HG02981 (cell line): Measurements from ENCODE around the gene LGR4.
"Not testable (repeated sequence)": the region's sequence is repeated elsewhere in the genome, so short reads cannot be mapped to it uniquely, and the experiment has no call there.

ENCODE experiments used
- ATAC-seq: cut with Tn5 transposase; IDR thresholded peaks from one replicate; pipeline ENCODE4 v1.9.1; 2021; ENCODE audit warnings: mild to moderate bottlenecking, moderate library complexity; ENCODE audit not compliant: unreplicated experiment

Gene LGR4

DNA sequence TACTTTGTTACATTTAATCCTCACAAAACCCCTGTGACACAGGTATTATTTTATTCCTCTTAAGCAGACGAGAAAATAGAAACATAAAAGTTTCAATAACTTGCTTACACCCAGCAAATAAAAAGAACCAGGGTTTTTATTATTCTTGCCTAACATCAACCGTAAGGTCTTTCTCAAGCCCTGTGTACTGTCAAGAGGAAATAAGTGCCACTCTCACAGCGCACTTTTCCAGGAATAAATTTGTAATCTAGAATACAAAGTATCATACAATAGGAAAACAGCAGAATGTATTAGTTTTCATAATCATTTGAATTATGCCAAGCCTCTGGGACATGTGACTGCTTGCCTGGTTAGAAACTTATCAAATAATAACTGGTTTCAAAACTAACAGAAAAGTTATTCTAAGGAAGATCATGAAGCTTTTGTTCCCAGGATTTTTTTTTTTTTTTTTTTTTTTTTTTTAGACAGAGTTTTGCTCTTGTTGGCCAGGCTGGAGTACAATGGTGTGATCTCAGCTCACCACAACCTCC is 117.0 kb downstream of the LGR4 start:
- no peak for ATAC-seq

DNA sequence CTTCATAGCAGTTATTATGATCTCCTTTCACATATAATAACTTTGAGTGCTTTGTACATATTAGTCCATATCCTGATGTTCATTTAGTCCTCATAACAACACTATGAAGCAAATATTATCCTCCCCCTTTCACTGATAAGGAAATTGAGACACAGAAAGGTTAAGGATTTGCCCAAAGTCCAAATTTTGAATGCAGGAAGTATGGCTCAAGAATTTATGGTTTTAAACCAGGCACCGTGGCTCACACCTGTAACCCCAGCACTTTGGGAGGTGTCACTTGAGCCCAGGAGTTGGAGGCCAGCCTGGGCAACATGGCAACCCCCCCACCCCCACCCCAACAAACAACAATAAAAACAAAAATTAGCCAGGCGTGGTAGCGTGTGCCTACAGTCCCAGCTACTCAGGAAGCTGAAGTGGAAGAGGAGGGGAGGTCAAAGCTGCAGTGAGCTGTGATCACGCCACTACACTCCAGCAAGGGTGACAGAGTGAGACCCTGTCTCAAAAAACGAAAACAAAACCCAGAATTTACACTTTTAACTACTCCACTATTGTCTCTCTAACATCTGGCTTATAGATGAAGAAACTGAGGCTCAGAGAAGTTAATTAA is 118.1 kb downstream of the LGR4 start:
- no peak for ATAC-seq

GRCh38 chr11:27353593-27354358 is 118.8 kb downstream of the LGR4 start:
- no peak for ATAC-seq

DNA sequence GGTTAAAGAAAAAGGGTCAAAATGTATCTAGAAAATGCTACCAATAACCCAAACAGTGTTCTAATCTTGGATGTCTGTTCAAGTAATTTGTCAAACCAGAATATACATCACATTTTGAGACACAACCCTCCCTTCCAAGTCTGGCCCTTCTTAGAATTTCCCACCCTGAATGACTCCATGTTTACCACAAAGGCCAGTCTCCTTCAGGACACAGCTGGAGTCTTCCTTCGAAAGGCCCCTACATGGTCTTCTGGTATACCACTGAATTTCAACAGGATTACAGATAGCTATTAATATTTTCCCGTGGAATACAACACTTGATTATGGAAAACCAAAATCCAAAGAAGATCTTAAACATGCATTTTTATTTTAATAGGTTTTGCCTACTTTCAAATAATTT is 119.8 kb downstream of the LGR4 start:
- no peak for ATAC-seq

DNA sequence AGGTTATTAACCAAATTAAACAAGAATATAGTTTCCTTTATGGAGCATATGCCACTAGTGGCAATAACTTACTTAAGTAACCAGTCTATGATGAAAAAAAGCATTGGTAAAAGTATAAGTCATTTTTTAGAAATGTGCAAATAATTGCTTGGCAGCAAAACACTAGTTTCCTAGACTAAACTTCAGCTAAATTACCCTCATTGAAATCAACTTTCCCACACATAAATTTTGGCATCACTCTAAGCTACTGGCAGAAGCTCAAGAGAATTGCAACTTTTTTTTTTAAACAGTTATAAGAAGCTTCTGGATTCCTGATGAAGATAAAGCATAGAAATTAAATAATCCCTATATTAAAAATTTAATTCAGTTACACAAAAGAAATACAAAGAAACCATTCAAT is 122.1 kb downstream of the LGR4 start:
- no peak for ATAC-seq

DNA sequence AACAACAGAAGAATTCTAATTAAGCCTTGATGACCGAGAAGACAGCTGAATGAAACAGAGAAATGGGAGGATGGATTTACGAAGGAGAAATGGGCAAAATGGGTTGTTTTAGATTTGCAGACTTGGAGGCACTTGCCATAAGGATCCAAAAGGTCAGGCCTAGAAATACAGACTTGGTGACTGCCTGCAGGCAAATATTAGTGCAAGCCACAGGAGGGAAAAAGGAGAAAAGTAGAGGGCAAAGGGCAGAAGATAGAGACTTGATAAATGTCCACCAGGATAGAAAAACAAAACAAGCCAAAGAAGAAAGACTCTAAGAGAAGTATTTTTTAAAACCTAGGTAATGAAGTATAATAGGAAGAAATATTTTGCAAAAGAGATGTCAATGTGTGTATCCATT is 122.7 kb downstream of the LGR4 start:
- ATAC-seq: no peak

DNA sequence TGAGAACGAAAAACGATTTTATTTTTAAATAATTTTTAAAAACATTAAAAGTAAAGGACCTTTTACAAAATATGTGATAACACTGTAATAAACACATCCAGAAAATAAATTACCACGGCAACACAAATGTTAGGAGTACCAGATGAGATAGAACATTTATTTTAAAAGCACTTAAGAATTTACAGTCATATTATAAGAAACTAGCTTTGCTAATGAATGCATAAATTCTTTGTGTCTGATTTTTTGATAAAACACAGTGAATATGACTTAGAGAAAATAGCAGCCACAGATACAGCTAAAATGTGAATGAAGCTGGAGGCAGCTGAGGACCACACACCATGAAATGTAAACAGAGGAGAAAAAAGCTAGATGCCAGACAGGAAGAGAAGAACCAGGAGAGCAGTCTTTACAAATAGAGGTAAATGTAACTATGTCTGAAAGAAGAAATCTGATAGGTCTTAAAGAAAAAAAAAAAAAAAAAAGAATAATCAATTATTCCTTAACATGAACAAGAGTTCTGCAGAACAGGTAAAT is 124.2 kb downstream of the LGR4 start:
- no peak for ATAC-seq

- ATAC-seq: no peak
Observed at GRCh38 chr11:27347359-27348339, 124.9 kb downstream of the LGR4 start.

GRCh38 chr11:27339941-27340340 is 132.6 kb downstream of the LGR4 start:
- ATAC-seq: no peak

DNA sequence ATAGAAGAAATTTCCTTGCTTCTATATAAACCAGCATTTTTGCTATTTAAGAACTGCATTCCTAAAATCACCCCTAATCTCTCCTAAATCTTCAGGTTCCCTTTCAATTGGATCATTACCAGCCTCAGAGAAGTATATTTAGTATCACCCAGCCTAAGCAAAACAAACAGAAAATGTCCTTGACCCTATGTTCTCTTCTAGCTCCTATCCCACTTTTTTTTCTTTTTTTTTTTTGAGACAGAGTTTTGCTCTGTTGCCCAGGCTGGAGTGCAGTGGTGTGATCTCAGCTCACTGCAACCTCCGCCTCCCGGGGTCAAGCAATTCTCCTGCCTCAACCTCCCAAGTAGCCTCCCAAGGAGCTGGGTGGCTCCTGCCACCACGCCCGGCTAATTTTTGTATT is 137.8 kb downstream of the LGR4 start:
- not testable (repeated sequence) for ATAC-seq

GRCh38 chr11:27331981-27332380 is 140.6 kb downstream of the LGR4 start:
- no peak for ATAC-seq

DNA sequence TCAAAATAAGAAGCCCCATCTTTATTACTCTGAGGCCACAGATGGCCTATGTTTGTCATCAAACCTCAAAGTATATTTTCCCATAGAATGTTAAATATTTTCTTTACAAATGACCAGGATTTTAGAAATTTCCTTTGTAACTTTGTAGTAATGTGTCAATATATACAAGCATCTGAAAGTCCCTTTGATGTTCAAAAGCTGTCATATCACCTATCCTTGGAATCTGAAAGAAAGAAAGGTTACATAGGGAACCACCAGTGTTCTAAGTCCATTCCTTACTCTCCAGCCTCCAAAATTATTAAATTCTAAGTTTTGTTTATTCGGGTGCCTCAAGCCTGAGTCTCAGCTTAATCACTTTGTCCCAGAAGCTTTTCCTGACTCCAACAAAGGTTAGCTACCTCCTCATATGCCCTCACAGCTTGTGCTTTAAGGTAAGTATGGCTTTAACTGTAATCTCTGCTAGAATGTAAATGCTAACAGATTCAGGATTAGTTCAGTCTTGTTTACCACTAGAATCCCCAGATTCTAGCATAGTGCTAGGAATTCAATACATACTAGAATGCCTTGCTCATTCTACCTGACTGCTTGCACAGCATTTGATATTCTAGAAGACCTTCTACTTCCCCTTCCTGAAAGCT is 141.8 kb downstream of the LGR4 start:
- no peak for ATAC-seq

DNA sequence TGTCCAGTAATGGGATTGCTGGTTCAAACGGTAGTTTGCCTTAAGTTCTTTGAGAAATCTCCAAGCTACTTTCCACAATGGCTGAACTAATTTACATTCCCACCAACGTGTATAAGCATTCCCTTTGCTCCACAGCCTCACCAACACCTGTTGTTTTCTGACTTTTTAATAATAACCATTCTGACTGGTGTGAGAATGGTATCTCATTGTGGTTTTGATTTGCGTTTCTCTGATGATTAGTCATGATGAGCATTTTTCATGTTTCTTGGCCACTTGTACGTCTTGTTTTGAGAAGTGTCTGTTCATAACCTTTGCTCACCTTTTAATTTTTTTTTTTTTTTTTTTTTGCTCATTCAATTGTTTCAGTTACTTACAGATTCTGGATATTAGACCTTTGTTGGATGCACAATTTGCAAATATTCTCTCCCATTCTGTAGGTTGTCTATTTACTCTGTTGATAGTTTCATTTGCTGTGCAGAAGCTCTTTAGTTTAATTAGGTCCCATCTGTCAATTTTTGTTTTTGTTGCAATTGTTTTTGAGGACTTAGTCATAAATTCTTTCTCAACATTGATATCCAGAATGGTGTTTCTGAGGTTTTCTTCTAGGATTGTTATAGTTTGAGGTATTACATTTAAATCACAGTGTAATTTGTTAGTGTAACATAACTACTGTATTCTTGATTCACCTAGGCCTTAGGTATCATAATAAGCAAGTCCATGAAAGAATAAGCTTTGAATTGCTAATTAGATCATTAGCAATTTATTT is 142.5 kb downstream of the LGR4 start:
- ATAC-seq: no peak

GRCh38 chr11:27328614-27329013 is 144.0 kb downstream of the LGR4 start:
- no peak for ATAC-seq

DNA sequence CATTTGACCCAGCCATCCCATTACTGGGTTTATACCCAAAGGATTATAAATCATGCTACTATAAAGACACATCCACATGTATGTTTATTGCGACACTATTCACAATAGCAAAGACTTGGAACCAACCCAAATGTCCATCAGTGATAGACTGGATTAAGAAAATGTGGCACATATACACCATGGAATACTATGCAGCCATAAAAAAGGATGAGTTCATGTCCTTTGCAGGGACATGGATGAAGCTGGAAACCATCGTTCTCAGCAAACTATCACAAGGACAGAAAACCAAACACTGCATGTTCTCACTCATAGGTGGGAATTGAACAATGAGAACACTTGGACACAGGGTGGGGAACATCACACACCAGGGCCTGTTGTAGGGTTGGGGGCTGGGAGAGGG is 145.5 kb downstream of the LGR4 start:
- not testable (repeated sequence) for ATAC-seq

DNA sequence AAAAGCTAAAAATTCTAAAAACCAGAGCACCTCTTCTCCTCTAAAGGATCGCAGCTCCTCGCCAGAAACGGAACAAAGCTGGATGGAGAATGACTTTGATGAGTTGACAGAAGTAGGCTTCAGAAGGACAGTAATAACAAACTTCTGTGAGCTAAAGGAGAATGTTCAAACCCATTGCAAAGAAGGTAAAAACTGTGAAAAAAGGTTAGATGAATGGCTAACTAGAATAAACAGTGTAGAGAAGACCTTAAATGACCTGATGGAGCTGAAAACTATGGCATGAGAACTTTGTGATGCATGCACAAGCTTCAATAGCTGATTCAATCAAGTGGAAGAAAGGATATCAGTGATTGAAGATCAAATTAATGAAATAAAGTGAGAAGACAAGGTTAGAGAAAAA is 150.4 kb downstream of the LGR4 start:
- not testable (repeated sequence) for ATAC-seq

DNA sequence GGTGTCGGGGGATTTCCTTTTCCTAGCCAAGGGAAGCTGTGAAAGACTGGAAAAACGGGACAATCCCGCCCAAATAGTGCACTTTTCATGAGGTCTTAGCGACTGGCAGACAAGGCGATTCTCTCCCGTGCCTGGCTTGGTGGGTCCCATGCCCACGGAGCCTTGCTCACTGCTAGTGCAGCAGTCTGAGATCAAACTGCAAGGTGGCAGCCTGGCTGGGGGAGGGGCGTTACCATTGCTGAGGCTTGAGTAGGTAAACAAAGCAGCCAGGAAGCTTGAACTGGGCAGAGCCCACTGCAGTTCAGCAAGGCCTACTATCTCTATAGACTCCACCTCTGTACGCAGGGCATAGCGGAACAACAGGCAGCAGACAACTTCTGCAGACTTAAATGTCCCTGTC is 151.2 kb downstream of the LGR4 start:
- ATAC-seq: not testable (repeated sequence)

DNA sequence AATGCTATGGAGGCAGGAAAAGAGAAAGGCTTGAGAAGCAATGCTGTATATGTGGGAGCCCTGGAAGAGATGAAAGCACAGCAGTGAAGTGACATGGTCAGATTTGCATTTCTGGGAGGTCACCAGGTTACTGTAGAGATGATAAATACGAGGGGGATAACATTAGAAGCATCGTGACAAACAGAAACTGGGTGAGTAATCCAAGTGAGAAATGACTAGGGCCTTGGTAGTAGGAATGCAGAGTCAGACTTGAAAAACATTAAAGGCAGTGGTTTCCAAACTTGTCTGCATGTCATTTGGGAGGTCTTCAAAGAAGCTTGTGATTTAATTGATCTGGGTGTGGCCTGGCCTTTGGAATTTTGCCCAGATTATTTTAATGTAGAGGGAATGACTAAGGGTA is 153.5 kb downstream of the LGR4 start:
- peak; percentile 99 for ATAC-seq

GRCh38 chr11:27317751-27318150 is 154.8 kb downstream of the LGR4 start:
- ATAC-seq: no peak
